ENCODE measurements around the gene TNFRSF18. TPM values are rescaled to one million over a fixed set of nuclear protein-coding genes. Genes with fewer than 3 reads are reported as not detected.

TNFRSF18 gene
- total RNA-seq, 2 donors from 2014 or later = 0.55 TPM; not detected in 1

GRCh38 chr1:1245817-1246576 lies 39.6 kb upstream of the TNFRSF18 start:
- Histone ChIP-seq H3K9me3 (no peaks in the 10 kb centered on the region), H3K36me3 (no peaks in the 10 kb centered on the region), H3K27ac (no peak overlapping the region), H3K4me1 (peaks cover 0 to 14% of the 10 kb centered on the region in 2 donors), H3K4me3 (peak overlapping the region in 1 of 2 donors; percentile 4), H3K27me3 (peaks cover 4 to 8% of the 10 kb centered on the region in 2 donors)
- no peak for TF ChIP-seq CTCF (IDR thresholded peaks at IDR 0.05)
- no peak for DNase-seq (ENCODE audit: low spot score)

- no peaks in the 10 kb centered on the region for H3K9me3 ChIP-seq
- H3K27ac ChIP-seq = no peak overlapping the region
- no peaks in the 10 kb centered on the region for H3K36me3 ChIP-seq
- DNase-seq (ENCODE audit: low spot score) = no peak
- no peak overlapping the region for H3K4me3 ChIP-seq
- peaks cover 4 to 8% of the 10 kb centered on the region in 2 donors for H3K27me3 ChIP-seq
- no peak for TF ChIP-seq CTCF (IDR thresholded peaks at IDR 0.05)
- H3K4me1 ChIP-seq = peaks cover 0 to 14% of the 10 kb centered on the region in 2 donors
These were observed 38.9 kb upstream of the TNFRSF18 start for GRCh38 chr1:1245178-1245816.

GRCh38 chr1:1244192-1244811 lies 37.9 kb upstream of the TNFRSF18 start:
- H3K36me3 ChIP-seq = no peaks in the 10 kb centered on the region
- H3K27ac ChIP-seq = no peak overlapping the region
- H3K4me3 ChIP-seq = no peak overlapping the region
- H3K4me1 ChIP-seq = peaks cover 0 to 14% of the 10 kb centered on the region in 2 donors
- DNase-seq (ENCODE audit: low spot score) = no peak
- peaks cover 8 to 11% of the 10 kb centered on the region in 2 donors for H3K27me3 ChIP-seq
- no peaks in the 10 kb centered on the region for H3K9me3 ChIP-seq
- TF ChIP-seq CTCF (IDR thresholded peaks at IDR 0.05) = no peak

GRCh38 chr1:1243807-1244191 lies 37.4 kb upstream of the TNFRSF18 start:
- no peaks in the 10 kb centered on the region for H3K36me3 ChIP-seq
- H3K9me3 ChIP-seq = no peaks in the 10 kb centered on the region
- peaks cover 0 to 14% of the 10 kb centered on the region in 2 donors for H3K4me1 ChIP-seq
- TF ChIP-seq CTCF (IDR thresholded peaks at IDR 0.05) = no peak
- H3K27me3 ChIP-seq = peaks cover 8 to 11% of the 10 kb centered on the region in 2 donors
- H3K27ac ChIP-seq = no peak overlapping the region
- no peak overlapping the region for H3K4me3 ChIP-seq
- no peak for DNase-seq (ENCODE audit: low spot score)

- Histone ChIP-seq H3K4me1 (peaks cover 0 to 14% of the 10 kb centered on the region in 2 donors), H3K27ac (no peak overlapping the region), H3K36me3 (no peaks in the 10 kb centered on the region), H3K9me3 (no peaks in the 10 kb centered on the region), H3K27me3 (peaks cover 8 to 11% of the 10 kb centered on the region in 2 donors), H3K4me3 (no peak overlapping the region)
- no peak for DNase-seq (ENCODE audit: low spot score)
- no peak for TF ChIP-seq CTCF (IDR thresholded peaks at IDR 0.05)
These were observed 36.9 kb upstream of the TNFRSF18 start for GRCh38 chr1:1243266-1243660.

Measured in right atrium auricular region (tissue), 2 donors.